Astrocyte of the hippocampus (primary cell): ENCODE measurements around the gene SNRNP25.

Experiments
- DNase-seq: peaks from one replicate; pipeline ENCODE4 v3.0.0; 2011; ENCODE audit warnings: low read depth, low spot score

SNRNP25 gene

GRCh38 chr16:62968-63391, 9.4 kb downstream of the SNRNP25 start:
- no peak for DNase-seq

DNA sequence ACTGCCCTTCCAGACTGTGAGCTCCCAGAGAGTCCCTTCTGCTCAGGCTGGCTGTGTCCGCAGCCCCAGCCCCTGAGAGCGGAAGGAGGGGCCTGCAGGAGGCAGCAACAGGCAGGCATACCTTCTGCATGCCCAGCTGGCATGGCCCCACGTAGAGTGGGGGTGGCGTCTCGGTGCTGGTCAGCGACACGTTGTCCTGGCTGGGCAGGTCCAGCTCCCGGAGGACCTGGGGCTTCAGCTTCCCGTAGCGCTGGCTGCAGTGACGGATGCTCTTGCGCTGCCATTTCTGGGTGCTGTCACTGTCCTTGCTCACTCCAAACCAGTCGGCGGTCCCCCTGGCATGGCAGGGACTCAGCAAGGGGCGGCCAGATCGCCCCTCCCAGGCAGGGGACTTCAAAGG, 9.8 kb downstream of the SNRNP25 start:
- DNase-seq: no peak

DNA sequence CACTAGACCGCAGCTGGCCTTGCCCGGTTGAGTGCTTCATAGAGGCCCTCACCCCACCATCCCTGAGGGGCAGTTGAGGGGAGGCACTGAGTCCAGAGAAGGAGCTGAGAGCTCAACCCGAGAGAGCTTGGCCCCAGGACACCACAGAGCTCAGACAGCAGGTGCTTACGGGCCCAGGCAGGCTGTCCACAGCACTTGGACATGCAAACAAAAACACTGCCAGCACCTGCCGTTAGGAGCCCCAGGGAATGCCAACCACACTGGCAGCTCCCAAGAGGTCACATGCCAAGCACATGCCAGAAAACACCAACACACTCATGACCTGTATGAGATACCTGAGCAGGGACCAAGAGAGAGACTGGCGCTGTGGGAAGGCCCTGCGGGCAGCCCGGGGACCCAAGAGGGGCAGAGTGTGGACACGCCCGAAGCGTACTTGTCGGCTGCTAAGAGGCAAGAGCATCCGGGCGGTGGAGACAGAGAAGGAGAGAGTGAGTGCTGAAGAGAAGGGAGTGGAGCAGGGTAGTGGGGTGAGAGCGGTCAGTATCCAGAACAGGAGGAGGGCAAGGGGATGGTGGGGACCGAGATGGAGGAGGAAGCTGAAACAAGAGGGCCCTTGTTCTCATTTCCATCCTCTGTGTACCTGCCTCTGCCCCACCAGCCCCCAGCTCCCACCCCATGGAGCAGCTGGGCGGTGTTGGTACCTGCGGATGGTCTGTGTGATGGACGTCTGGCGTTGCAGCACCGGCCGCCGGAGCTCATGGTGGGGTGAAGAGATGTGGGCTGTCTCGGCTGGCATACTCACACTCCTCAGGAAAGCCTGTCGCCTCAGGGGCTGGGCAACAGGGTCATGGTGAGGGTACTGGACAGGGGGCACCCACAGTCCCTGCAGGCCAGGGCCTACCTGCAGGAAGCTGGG, 10.6 kb downstream of the SNRNP25 start:
- DNase-seq: no peak

- DNase-seq: no peak
These were observed 11.3 kb downstream of the SNRNP25 start for GRCh38 chr16:64914-65255.

DNA sequence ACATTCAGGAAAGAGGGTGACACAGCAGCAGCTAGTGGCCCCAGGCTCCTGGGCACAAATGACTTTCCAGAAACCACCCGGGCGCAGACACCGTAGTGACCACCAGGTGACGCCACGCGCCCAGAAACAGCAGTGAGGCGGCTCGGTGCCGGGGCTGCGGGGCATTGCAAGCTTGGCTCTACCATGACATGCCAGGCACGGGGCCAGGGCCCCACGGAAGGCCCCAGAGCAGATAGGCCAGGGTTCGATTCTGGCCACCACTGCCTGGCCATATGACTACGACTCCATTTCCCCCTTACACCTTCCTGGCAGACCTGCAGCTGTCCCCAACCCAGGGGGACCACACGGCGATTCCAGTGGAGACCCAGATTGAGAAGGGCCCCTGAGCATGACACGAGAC, 12.1 kb downstream of the SNRNP25 start:
- peak; percentile 88 for DNase-seq

DNA sequence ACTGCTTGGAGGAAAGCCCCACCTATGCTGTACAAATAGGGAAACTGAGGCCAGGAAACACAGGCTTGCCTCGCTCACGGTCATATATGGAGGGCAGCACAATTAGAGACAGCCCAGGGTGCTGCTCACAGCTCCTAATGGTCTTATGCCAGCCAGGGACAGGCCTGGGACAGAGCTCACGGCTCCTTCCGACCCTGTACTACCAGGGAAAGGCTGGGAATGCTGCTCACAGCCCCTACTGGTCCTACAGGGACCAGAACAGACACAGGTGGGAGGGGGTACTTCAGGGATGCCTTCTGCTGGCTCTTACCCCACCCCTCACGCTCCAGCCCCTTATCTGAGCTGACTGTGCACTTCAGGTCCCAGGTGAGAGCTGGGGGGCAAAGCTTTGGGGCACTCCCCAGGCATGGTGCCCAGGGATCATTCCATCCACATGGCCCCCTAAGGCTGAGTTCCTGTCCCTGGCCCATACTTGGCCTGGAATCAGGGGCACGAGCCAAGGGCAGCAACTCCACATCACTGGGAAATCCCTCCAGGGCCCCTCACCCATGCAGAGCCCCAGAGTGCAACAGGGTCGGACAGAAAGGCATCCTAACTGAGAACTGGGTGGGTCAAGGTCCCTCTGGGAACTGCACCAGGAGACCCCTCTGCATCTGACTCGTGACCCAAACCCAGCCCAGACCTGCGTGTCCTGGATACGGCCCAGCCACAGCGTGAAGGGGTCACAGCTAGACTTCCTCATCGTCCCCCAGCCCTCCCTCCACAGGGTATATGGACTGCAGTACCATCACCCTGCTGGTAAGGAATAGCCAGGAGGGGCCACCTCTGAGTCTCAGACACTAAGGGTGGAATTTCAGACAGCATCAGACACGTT, 12.9 kb downstream of the SNRNP25 start:
- DNase-seq: no peak

DNA sequence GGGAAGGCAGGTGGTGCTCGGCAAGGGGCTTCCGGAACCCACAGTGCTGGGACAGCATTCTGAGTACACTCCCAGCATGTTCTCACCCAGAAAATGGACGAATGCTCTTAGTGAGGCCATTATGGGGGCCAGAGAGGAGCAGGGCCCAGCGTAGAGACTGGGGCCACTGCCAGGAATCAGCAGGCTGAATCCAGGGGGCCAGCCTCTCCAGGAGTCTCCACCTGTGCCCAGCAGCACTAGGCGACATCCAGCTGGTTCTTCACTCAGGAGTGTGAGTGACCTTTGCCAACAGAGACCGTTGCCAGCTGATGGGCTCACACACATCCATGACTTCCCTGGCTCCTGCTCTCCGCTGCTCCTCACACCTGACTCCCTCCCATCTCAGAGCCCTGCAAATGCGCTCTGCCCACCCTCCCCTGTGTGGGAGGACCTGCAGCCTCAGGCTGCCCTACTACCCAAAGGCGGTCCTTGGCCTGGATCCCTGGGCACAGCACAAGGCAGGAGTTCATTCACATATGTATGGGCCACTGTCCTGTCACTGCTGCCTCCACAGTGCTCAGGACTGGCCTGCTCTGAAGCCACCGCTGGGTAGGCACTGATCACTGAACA, 13.7 kb downstream of the SNRNP25 start:
- DNase-seq: no peak

- no peak for DNase-seq
These were observed 14.5 kb downstream of the SNRNP25 start for GRCh38 chr16:67884-68789.

- DNase-seq: no peak
These were observed 15.6 kb downstream of the SNRNP25 start for GRCh38 chr16:69181-69580.

DNA sequence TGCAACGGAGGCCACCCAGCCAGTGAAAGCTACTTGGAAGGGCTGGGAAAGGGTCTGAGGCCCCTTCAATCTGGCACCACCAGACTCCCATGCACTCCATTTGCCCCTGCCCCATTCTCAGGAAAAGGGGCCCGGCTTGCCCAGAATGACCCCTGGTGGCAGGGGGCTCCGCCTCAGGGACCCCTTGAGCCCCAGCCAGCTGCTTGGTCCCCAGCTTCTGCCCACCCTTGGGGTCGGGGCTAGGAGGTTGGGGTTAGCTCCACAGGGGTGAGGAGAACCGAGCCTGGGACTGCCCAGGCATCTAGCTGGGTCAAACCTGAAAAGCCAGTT, 17.5 kb downstream of the SNRNP25 start:
- no peak for DNase-seq

- DNase-seq: peak; percentile 75
These were observed 18.1 kb downstream of the SNRNP25 start for GRCh38 chr16:71540-72401.

DNA sequence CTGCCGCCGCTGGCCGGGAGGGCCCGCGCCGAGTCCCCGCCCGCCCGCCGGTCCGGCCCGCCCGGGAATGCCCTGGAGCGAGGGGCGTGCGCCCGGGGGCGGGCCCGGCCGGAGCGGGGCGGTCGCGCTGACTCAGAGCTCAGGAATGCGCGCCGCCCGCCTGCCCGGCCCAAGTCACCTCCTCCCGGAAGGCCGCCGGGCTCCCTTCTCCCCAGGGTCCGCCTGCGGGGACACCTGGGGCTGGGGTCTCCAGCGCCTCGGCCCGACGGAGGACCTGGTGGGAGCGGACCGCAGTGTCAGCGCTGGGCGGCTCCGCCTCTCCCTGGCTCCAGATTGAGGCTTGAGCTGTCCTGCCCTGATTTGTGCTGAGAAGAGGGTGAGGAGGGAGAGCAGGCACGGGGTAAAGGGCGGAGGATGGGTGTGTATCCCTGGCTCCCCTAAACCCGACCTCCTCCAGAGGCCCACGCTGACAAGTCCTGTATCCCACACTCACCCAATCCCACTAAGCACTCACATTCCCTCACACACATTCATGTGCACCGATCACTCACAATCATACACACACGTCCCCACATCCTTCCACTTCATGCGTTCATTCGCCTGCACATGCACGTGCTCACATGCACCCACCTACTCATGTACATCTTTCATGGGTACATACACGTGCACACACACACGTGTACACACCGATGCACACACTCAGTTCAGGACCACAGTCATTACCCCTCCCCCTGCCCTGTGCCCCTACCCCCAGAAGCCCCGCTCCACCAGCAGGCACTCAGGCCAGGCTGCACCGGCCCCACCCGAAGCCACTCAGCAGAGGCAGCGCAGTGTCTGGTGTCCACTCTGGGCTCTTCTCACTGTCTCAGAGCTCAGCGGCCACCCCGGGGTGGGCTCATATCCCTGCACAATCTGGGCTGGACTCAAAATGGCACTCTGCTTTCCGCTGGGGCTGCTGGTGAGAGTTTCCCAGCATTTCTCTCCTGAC, 19.2 kb downstream of the SNRNP25 start, which contains the start of gene RHBDF1:
Gene RHBDF1 (minus strand): TSS at position 71 of the 988 bp plus-strand sequence. CDS start 7,616 bp downstream, outside the sequence.
- peak; percentile 82 for DNase-seq

DNA sequence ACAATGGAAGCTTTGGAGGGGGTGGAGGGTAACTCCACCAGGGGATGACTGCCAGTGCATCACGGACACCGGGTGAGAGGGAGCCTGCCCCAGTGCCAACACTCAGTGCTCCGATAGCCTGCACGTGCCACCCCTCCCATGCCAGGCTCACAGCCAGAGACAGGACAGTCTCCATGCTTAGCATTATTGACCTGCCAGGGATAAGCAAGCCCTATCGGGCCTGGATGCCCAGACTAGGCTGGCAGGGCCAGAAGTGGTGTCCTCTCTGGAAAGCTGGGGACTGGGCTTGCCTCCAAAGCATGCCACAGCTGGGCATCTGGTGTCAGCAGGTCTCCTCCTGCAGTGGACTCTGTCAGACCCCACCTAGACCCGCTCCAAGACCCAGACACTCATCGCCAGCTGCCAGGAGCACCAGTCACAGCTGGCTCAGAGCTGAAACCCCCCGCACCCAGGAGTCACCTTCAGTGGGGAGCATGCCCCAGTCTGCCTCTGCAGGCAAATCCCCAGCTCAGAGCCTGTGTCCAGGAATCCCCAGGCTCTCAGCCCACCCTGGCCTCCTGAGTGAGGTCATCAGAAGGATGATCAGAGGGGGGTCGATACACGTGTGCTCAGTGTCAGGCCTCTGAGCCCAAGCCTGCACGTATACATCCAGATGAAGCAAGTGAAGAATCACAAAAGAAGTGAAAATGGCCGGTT, 20.6 kb downstream of the SNRNP25 start:
- no peak for DNase-seq

DNA sequence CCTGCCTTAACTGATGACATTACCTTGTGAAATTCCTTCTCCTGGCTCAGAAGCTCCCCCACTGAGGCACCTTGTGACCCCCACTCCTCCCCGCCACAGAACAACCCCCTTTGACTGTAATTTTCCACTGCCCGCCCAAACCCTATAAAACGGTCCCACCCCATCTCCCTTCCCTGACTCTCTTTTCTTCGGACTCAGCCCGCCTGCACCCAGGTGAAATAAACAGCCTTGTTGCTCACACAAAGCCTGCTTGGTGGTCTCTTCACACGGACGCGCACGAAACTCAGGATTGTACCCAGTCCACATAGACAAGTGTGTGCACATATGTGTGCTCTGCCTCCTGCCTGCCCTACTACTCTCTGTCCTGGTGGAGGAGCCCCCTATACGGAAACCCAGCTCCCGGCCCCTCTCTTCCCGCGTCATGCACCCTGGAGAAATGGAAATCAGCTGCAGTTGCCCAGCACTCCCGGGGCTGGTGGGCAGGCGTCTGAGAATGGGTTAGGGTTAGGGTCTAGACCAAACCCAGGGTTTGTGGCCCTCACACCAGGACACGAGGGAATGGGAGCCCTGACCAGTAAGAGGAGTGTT, 21.2 kb downstream of the SNRNP25 start:
- no peak for DNase-seq

GRCh38 chr16:75580-76501, 22.2 kb downstream of the SNRNP25 start:
- peak; percentile 64 for DNase-seq

- DNase-seq: peak; percentile 50
These were observed 23.1 kb downstream of the SNRNP25 start for GRCh38 chr16:76535-77272.
